HG03159 (cell line): ENCODE measurements around the gene ARF5.

ENCODE experiments used
- ATAC-seq: cut with Tn5 transposase; IDR thresholded peaks from one replicate; pipeline ENCODE4 v1.9.1; 2021; ENCODE audit warnings: mild to moderate bottlenecking, moderate library complexity; ENCODE audit not compliant: unreplicated experiment

The ARF5 gene

DNA sequence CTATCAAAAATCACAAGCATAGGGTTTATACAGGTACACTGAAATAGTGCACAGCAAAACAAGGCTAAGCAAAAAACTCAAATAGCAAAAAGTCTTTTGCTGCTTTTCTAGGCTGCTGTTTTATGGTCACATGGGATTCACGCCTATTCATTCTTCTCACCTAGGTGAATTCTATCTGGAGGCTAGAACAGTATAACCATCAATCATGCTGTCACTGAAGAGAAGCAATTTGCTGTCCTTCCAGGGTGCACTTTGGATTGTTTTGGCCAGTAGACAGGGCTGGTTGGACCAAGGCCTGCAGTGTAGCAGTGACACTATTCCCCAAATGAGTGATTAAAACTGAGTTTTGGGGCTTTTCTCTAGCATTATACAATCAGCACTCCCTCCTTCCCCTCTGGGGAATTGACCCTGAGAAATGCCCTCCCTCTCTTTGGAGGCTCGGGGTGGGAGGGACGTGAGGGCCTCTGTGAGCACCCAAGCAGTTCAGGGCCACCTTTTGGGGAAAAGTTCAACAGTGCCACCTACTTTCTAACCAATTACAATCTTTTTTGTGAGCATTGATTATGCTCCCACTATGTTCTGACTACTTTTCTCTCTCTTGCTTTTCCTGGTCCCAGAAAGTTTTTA lies 47.6 kb downstream of the ARF5 start:
- ATAC-seq = no peak

DNA sequence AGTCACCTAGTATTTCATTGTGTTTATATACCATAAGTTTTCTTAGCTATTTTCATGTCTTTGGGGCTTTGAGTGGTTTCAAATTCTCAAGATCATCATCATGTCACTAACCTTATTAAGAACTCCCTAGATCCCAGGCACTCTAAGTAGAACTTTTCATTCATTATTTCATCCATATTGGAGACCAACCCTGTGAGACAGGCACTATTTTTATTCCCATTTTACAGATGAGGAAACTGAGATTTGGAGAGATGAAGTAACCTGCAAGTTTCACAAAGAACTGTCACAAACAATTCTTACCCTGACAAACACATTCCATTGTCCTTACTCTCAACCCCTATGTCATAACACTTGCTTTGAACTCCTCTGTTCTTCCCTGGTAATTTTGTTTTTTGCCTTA lies 50.0 kb downstream of the ARF5 start:
- ATAC-seq = no peak
